Non-pigmented ciliary epithelial cell (primary cell): ENCODE measurements around the gene SRPRB.

ENCODE experiments used
- DNase-seq: peaks from one replicate; pipeline ENCODE4 v3.0.0-alpha.2; 2010; ENCODE audit warnings: low read depth

Gene SRPRB

GRCh38 chr3:133805702-133806475, at the start of gene SRPRB:
TSS of gene SRPRB (plus strand) at chr3:133805815. CDS start at chr3:133805849, 34 bp downstream.
- peak; percentile 74 for DNase-seq

GRCh38 chr3:133756716-133757694, 48.6 kb upstream of the SRPRB start:
- DNase-seq: no peak

GRCh38 chr3:133757701-133758567, 47.7 kb upstream of the SRPRB start:
- DNase-seq: no peak

GRCh38 chr3:133758568-133758928, 47.1 kb upstream of the SRPRB start:
- no peak for DNase-seq

GRCh38 chr3:133758964-133759739, 46.5 kb upstream of the SRPRB start:
- DNase-seq: no peak

GRCh38 chr3:133759740-133760305, 45.8 kb upstream of the SRPRB start:
- DNase-seq: no peak

GRCh38 chr3:133760916-133761315, 44.7 kb upstream of the SRPRB start:
- no peak for DNase-seq

GRCh38 chr3:133761605-133762484, 43.8 kb upstream of the SRPRB start:
- no peak for DNase-seq

GRCh38 chr3:133762539-133762938, 43.1 kb upstream of the SRPRB start:
- DNase-seq: no peak

GRCh38 chr3:133763797-133764683, 41.6 kb upstream of the SRPRB start:
- no peak for DNase-seq

- DNase-seq: no peak
These were observed 40.4 kb upstream of the SRPRB start for GRCh38 chr3:133765256-133765655.

- no peak for DNase-seq
These were observed 38.0 kb upstream of the SRPRB start for GRCh38 chr3:133767607-133768006.

GRCh38 chr3:133769536-133769935, 36.1 kb upstream of the SRPRB start:
- DNase-seq: no peak

GRCh38 chr3:133773732-133774131, 31.9 kb upstream of the SRPRB start:
- no peak for DNase-seq

- DNase-seq: no peak
These were observed 30.3 kb upstream of the SRPRB start for GRCh38 chr3:133775309-133775708.

- no peak for DNase-seq
These were observed 29.8 kb upstream of the SRPRB start for GRCh38 chr3:133775835-133776234.

GRCh38 chr3:133776794-133777438, 28.7 kb upstream of the SRPRB start:
- DNase-seq: no peak
